GM18858 (cell line): ENCODE data around the gene IGSF3.
"Not testable (repeated sequence)": the region's sequence is repeated elsewhere in the genome, so short reads cannot be mapped to it uniquely, and the experiment has no call there.

Experiments used
- ATAC-seq: cut with Tn5 transposase; IDR thresholded peaks from one replicate; pipeline ENCODE4 v1.9.1; 2021; ENCODE audit not compliant: unreplicated experiment

The IGSF3 gene

GRCh38 chr1:116603646-116604045, 63.9 kb downstream of the IGSF3 start:
- ATAC-seq: not testable (repeated sequence)

- ATAC-seq: not testable (repeated sequence)
Observed at GRCh38 chr1:116599369-116599768, 68.2 kb downstream of the IGSF3 start.

GRCh38 chr1:116598420-116599036, 69.0 kb downstream of the IGSF3 start:
- ATAC-seq: not testable (repeated sequence)

GRCh38 chr1:116597388-116597787, 70.1 kb downstream of the IGSF3 start:
- peak; percentile 90 for ATAC-seq

GRCh38 chr1:116596742-116597307, 70.7 kb downstream of the IGSF3 start:
- ATAC-seq: not testable (repeated sequence)

- peak; percentile 28 for ATAC-seq
Observed at GRCh38 chr1:116595946-116596741, 71.4 kb downstream of the IGSF3 start.

- not testable (repeated sequence) for ATAC-seq
Observed at GRCh38 chr1:116595065-116595840, 72.3 kb downstream of the IGSF3 start.

- ATAC-seq: not testable (repeated sequence)
Observed at GRCh38 chr1:116593977-116594376, 73.6 kb downstream of the IGSF3 start.

- ATAC-seq: not testable (repeated sequence)
Observed at GRCh38 chr1:116593401-116593800, 74.1 kb downstream of the IGSF3 start.

- not testable (repeated sequence) for ATAC-seq
Observed at GRCh38 chr1:116591951-116592605, 75.5 kb downstream of the IGSF3 start.

GRCh38 chr1:116591006-116591950, 76.3 kb downstream of the IGSF3 start:
- not testable (repeated sequence) for ATAC-seq

- ATAC-seq: not testable (repeated sequence)
Observed at GRCh38 chr1:116590359-116591005, 77.1 kb downstream of the IGSF3 start.

GRCh38 chr1:116589101-116589735, 78.3 kb downstream of the IGSF3 start:
- ATAC-seq: not testable (repeated sequence)

GRCh38 chr1:116587501-116588227, 79.9 kb downstream of the IGSF3 start:
- no peak for ATAC-seq

GRCh38 chr1:116586741-116587143, 80.8 kb downstream of the IGSF3 start:
- peak; percentile 58 for ATAC-seq

GRCh38 chr1:116585886-116586285, 81.6 kb downstream of the IGSF3 start:
- no peak for ATAC-seq

GRCh38 chr1:116581323-116581885, 86.1 kb downstream of the IGSF3 start:
- ATAC-seq: no peak
